Measurements from ENCODE around the gene BMP8B.
"Not testable (repeated sequence)": the region's sequence is repeated elsewhere in the genome, so short reads cannot be mapped to it uniquely, and the experiment has no call there.

The BMP8B gene

GRCh38 chr1:39788758-39789570 lies at the start of gene BMP8B:
Gene BMP8B, minus strand, starts transcription at chr1:39788865. Its CDS starts 380 bp downstream, at chr1:39788485.
- DNase-seq: peak in 1 of 4 experiments; percentile 28

GRCh38 chr1:39836595-39837110 lies 48.0 kb upstream of the BMP8B start:
- no peak for DNase-seq

- no peak for DNase-seq
These were observed 47.4 kb upstream of the BMP8B start for GRCh38 chr1:39835935-39836594.

GRCh38 chr1:39835110-39835509 lies 46.4 kb upstream of the BMP8B start:
- no peak for DNase-seq

- no peak for DNase-seq
These were observed 45.1 kb upstream of the BMP8B start for GRCh38 chr1:39833621-39834385.

GRCh38 chr1:39833121-39833520 lies 44.5 kb upstream of the BMP8B start:
- no peak for DNase-seq

- no peak for DNase-seq
These were observed 43.6 kb upstream of the BMP8B start for GRCh38 chr1:39832294-39832693.

- DNase-seq: no peak
These were observed 41.3 kb upstream of the BMP8B start for GRCh38 chr1:39829791-39830533.

- DNase-seq: no peak
These were observed 40.1 kb upstream of the BMP8B start for GRCh38 chr1:39828734-39829133.

GRCh38 chr1:39828255-39828654 lies 39.6 kb upstream of the BMP8B start:
- not testable (repeated sequence) for DNase-seq

GRCh38 chr1:39827201-39827600 lies 38.5 kb upstream of the BMP8B start:
- DNase-seq: no peak

- no peak for DNase-seq
These were observed 37.9 kb upstream of the BMP8B start for GRCh38 chr1:39826583-39826982.

GRCh38 chr1:39825432-39825941 lies 36.8 kb upstream of the BMP8B start:
- no peak for DNase-seq

- DNase-seq: not testable (repeated sequence)
These were observed 34.8 kb upstream of the BMP8B start for GRCh38 chr1:39823450-39823849.

GRCh38 chr1:39822146-39822545 lies 33.5 kb upstream of the BMP8B start:
- DNase-seq: no peak

GRCh38 chr1:39819091-39819812 lies 30.6 kb upstream of the BMP8B start:
- no peak for DNase-seq

GRCh38 chr1:39818482-39818881 lies 29.8 kb upstream of the BMP8B start:
- no peak for DNase-seq

- peak in 2 of 4 experiments; percentile 15 to 40 for DNase-seq
These were observed 28.6 kb upstream of the BMP8B start for GRCh38 chr1:39817091-39817932.

- peak; percentile 8 to 53 (median 35) for DNase-seq
These were observed 27.9 kb upstream of the BMP8B start for GRCh38 chr1:39816415-39817090.

GRCh38 chr1:39812913-39813312 lies 24.2 kb upstream of the BMP8B start:
- DNase-seq: no peak
